Trophoblast cell (in vitro differentiated cells and primary cell): Measurements from ENCODE around the gene GNA12.
A peak's percentile ranks its signal among the peaks of the same experiment; 100 is the strongest.

ENCODE experiments used
- DNase-seq, 2 donors: peaks; one replicate each; pipeline ENCODE4 v3.0.0-alpha.2; 2016
- H2AFZ ChIP-seq: 2 replicates; pipeline ENCODE4 v1.6.1; 2013; ENCODE audit warnings: low read length, moderate library complexity, mild to moderate bottlenecking; ENCODE audit not compliant: insufficient read depth, poor library complexity
- H2AK5ac ChIP-seq: 2 replicates; pipeline ENCODE4 v1.6.1; 2013; ENCODE audit warnings: mild to moderate bottlenecking, low read length
- H2BK120ac ChIP-seq: 2 replicates; pipeline ENCODE4 v1.6.1; 2013; ENCODE audit warnings: low read length, mild to moderate bottlenecking, moderate library complexity; ENCODE audit not compliant: insufficient read depth, poor library complexity
- H2BK12ac ChIP-seq: 2 replicates; pipeline ENCODE4 v1.6.1; 2013; ENCODE audit warnings: mild to moderate bottlenecking, low read length, moderate library complexity
- H2BK5ac ChIP-seq: 2 replicates; pipeline ENCODE4 v1.6.1; 2013; ENCODE audit warnings: low read length, low read depth, moderate library complexity, mild to moderate bottlenecking; ENCODE audit not compliant: poor library complexity
- H3K14ac ChIP-seq: 2 replicates; pipeline ENCODE4 v1.6.1; 2013; ENCODE audit warnings: mild to moderate bottlenecking, low read length
- H3K18ac ChIP-seq: 2 replicates; pipeline ENCODE4 v1.6.1; 2013; ENCODE audit warnings: mild to moderate bottlenecking, low read length
- H3K23ac ChIP-seq: 2 replicates; pipeline ENCODE4 v1.6.1; 2013; ENCODE audit warnings: low read length
- H3K27ac ChIP-seq: 2 replicates; pipeline ENCODE4 v1.5.1; 2013; ENCODE audit warnings: low read depth, mild to moderate bottlenecking, inconsistent platforms, low read length, moderate library complexity
- H3K27me3 ChIP-seq: 2 replicates; pipeline ENCODE4 v1.6.1; 2013; ENCODE audit warnings: inconsistent platforms, mild to moderate bottlenecking, low read length, moderate library complexity; ENCODE audit not compliant: insufficient read depth
- H3K36me3 ChIP-seq, 2 experiments: 1 replicate in 1 of 2; 2 replicates in 1 of 2; pipeline ENCODE4 v1.6.1; 2013; ENCODE audit warnings: low read length in 2 of 2, mild to moderate bottlenecking in 2 of 2, moderate library complexity in 1 of 2; ENCODE audit not compliant: insufficient read depth in 2 of 2, control insufficient read depth in 1 of 2
- H3K4ac ChIP-seq: 2 replicates; pipeline ENCODE4 v1.6.1; 2013; ENCODE audit warnings: low read depth, mild to moderate bottlenecking, low read length, moderate library complexity
- H3K4me1 ChIP-seq, 2 experiments: 1 replicate in 1 of 2; 2 replicates in 1 of 2; pipeline ENCODE4 v1.6.1; 2013; ENCODE audit warnings: low read length in 2 of 2, mild to moderate bottlenecking in 2 of 2, moderate library complexity in 1 of 2; ENCODE audit not compliant: insufficient read depth in 2 of 2, control insufficient read depth in 1 of 2
- H3K4me2 ChIP-seq: 2 replicates; pipeline ENCODE4 v1.6.1; 2013; ENCODE audit warnings: inconsistent platforms, mild to moderate bottlenecking, low read length, moderate library complexity
- H3K4me3 ChIP-seq: 2 replicates; pipeline ENCODE4 v1.5.1; 2013; ENCODE audit warnings: mild to moderate bottlenecking, low read depth, low read length, inconsistent platforms
- H3K79me1 ChIP-seq: one replicate; pipeline ENCODE4 v1.6.1; 2013; ENCODE audit warnings: low read length
- H3K79me2 ChIP-seq: 2 replicates; pipeline ENCODE4 v1.6.1; 2013; ENCODE audit warnings: low read length, mild to moderate bottlenecking; ENCODE audit not compliant: control insufficient read depth, insufficient read depth, poor library complexity
- H3K9ac ChIP-seq: 2 replicates; pipeline ENCODE4 v1.6.1; 2013; ENCODE audit warnings: mild to moderate bottlenecking, low read length
- H3K9me3 ChIP-seq: 2 replicates; pipeline ENCODE4 v1.6.1; 2013; ENCODE audit warnings: low read depth, mild to moderate bottlenecking, control low read depth, inconsistent platforms, low read length; ENCODE audit not compliant: insufficient read depth
- H4K12ac ChIP-seq: 2 replicates; pipeline ENCODE4 v1.6.1; 2013; ENCODE audit warnings: low read depth, mild to moderate bottlenecking, low read length, moderate library complexity
- H4K8ac ChIP-seq: 2 replicates; pipeline ENCODE4 v1.6.1; 2013; ENCODE audit warnings: low read depth, mild to moderate bottlenecking, low read length, moderate library complexity
- H4K91ac ChIP-seq: one replicate; pipeline ENCODE4 v1.6.1; 2013; ENCODE audit warnings: low read depth, mild to moderate bottlenecking, low read length, moderate library complexity
- WGBS: extraction: QIAGEN DNeasy Blood & Tissue Kit; methylation state at CpG from one replicate; pipeline ENCODE4 v1.1.7; 2013; ENCODE audit warnings: missing lambda C conversion rate; ENCODE audit not compliant: insufficient read length, insufficient coverage; ENCODE audit errors: extremely low coverage; 5-methylcytosine and 5-hydroxymethylcytosine counted together

The GNA12 gene

GRCh38 chr7:2736411-2736914, 107.6 kb downstream of the GNA12 start:
- Histone ChIP-seq H2AK5ac (no peak overlapping the region), H3K14ac (no peak overlapping the region), H3K4me2 (no peak overlapping the region), H3K18ac (no peak overlapping the region), H4K12ac (no peak overlapping the region), H3K23ac (no peak overlapping the region), H2BK12ac (no peak overlapping the region), H3K4me1 (peaks cover 31 to 40% of the 10 kb centered on the region in 2 experiments), H3K27me3 (no peaks in the 10 kb centered on the region), H2BK5ac (no peak overlapping the region), H3K9ac (no peak overlapping the region), H3K4me3 (no peak overlapping the region), H3K36me3 (peaks cover 28 to 35% of the 10 kb centered on the region in 2 experiments), H3K79me2 (peaks cover 18% of the 10 kb centered on the region), H2BK120ac (no peak overlapping the region), H3K4ac (peak overlapping the region; percentile 61), H3K27ac (no peak overlapping the region), H3K79me1 (peaks cover 20% of the 10 kb centered on the region), H2AFZ (no peak overlapping the region), H4K8ac (no peak overlapping the region), H3K9me3 (peaks cover 4% of the 10 kb centered on the region), H4K91ac (no peak overlapping the region)
- no CpG with 5 or more reads among the region's 17 CpGs for WGBS
- no peak for DNase-seq

GRCh38 chr7:2735744-2736143, 108.4 kb downstream of the GNA12 start:
- Histone ChIP-seq H2BK12ac (no peak overlapping the region), H3K4me3 (no peak overlapping the region), H2BK5ac (no peak overlapping the region), H3K4ac (peak overlapping the region; percentile 71), H3K23ac (no peak overlapping the region), H3K27me3 (no peaks in the 10 kb centered on the region), H3K14ac (no peak overlapping the region), H4K91ac (no peak overlapping the region), H4K12ac (no peak overlapping the region), H3K27ac (no peak overlapping the region), H3K9ac (no peak overlapping the region), H3K79me1 (peaks cover 25% of the 10 kb centered on the region), H3K79me2 (peaks cover 22% of the 10 kb centered on the region), H4K8ac (no peak overlapping the region), H3K18ac (no peak overlapping the region), H2AK5ac (no peak overlapping the region), H3K36me3 (peaks cover 33 to 38% of the 10 kb centered on the region in 2 experiments), H2AFZ (no peak overlapping the region), H3K9me3 (peaks cover 9% of the 10 kb centered on the region), H3K4me1 (peaks cover 36 to 46% of the 10 kb centered on the region in 2 experiments), H3K4me2 (no peak overlapping the region), H2BK120ac (no peak overlapping the region)
- no CpG with 5 or more reads among the region's 13 CpGs for WGBS
- DNase-seq, result no peak

- Histone ChIP-seq H4K12ac (peak overlapping the region; percentile 21), H3K18ac (peak overlapping the region; percentile 68), H3K79me2 (peaks cover 26% of the 10 kb centered on the region), H2AFZ (peak overlapping the region; percentile 57), H3K4ac (peak overlapping the region; percentile 71), H3K4me3 (peak overlapping the region; percentile 1), H3K23ac (no peak overlapping the region), H3K36me3 (peaks cover 34 to 44% of the 10 kb centered on the region in 2 experiments), H3K4me1 (peaks cover 43 to 53% of the 10 kb centered on the region in 2 experiments), H3K79me1 (peaks cover 32% of the 10 kb centered on the region), H2BK5ac (peak overlapping the region; percentile 8), H3K27me3 (no peaks in the 10 kb centered on the region), H3K9ac (no peak overlapping the region), H4K8ac (peak overlapping the region; percentile 39), H3K14ac (peak overlapping the region; percentile 45), H3K4me2 (no peak overlapping the region), H3K27ac (peak overlapping the region; percentile 91), H2BK120ac (no peak overlapping the region), H4K91ac (peak overlapping the region; percentile 60), H2AK5ac (peak overlapping the region; percentile 24), H3K9me3 (peaks cover 11% of the 10 kb centered on the region), H2BK12ac (peak overlapping the region; percentile 66)
- DNase-seq, result no peak
- no CpG with 5 or more reads among the region's 33 CpGs for WGBS
These were observed 109.1 kb downstream of the GNA12 start for GRCh38 chr7:2734751-2735571.

GRCh38 chr7:2734084-2734686, 109.9 kb downstream of the GNA12 start:
- Histone ChIP-seq H2AK5ac (peak overlapping the region; percentile 40), H3K27me3 (no peaks in the 10 kb centered on the region), H2BK12ac (peak overlapping the region; percentile 42), H4K91ac (peak overlapping the region; percentile 60), H3K18ac (peak overlapping the region; percentile 70), H3K4ac (peak overlapping the region; percentile 31), H3K14ac (peak overlapping the region; percentile 67), H2AFZ (no peak overlapping the region), H3K27ac (peak overlapping the region; percentile 91), H3K79me2 (peaks cover 28% of the 10 kb centered on the region), H4K12ac (no peak overlapping the region), H3K4me1 (peaks cover 50 to 60% of the 10 kb centered on the region in 2 experiments), H3K79me1 (peaks cover 38% of the 10 kb centered on the region), H3K9ac (no peak overlapping the region), H2BK5ac (peak overlapping the region; percentile 22), H3K4me2 (no peak overlapping the region), H3K23ac (no peak overlapping the region), H3K9me3 (peaks cover 11% of the 10 kb centered on the region), H4K8ac (peak overlapping the region; percentile 1), H3K36me3 (peaks cover 37 to 46% of the 10 kb centered on the region in 2 experiments), H3K4me3 (no peak overlapping the region), H2BK120ac (no peak overlapping the region)
- no CpG with 5 or more reads among the region's 24 CpGs for WGBS
- DNase-seq, result no peak
